Measurements from ENCODE around the gene OTOG. TPM values are rescaled to one million over a fixed set of nuclear protein-coding genes. Genes with fewer than 3 reads are reported as not detected.
"Not testable (repeated sequence)": the region's sequence is repeated elsewhere in the genome, so short reads cannot be mapped to it uniquely, and the experiment has no call there.

The OTOG gene
- total and polyA plus RNA-seq, 7 donors = under 0.01 TPM; not detected in 5

GRCh38 chr11:17613428-17613962 is 66.4 kb downstream of the OTOG start:
- no peak for DNase-seq
- intact Hi-C loops (cut with DNase I) = no loop called here
- no peak for TF ChIP-seq EP300 (IDR thresholded peaks at IDR 0.05)
- TF ChIP-seq POLR2AphosphoS5 (IDR thresholded peaks at IDR 0.05) = no peak
- no peak for TF ChIP-seq CTCF (IDR thresholded peaks at IDR 0.05)
- TF ChIP-seq POLR2A (IDR thresholded peaks at IDR 0.05) = no peak
- H3K27me3 ChIP-seq = no peaks in the 10 kb centered on the region
- no peak overlapping the region for H3K4me3 ChIP-seq
- no peaks in the 10 kb centered on the region for H3K9me3 ChIP-seq
- H3K36me3 ChIP-seq = no peaks in the 10 kb centered on the region
- no peaks in the 10 kb centered on the region for H3K4me1 ChIP-seq
- H3K27ac ChIP-seq = no peak overlapping the region
- 87 to 88% methylated on average over 5 of the region's 5 CpGs for WGBS, 2 donors

- H3K27ac ChIP-seq = no peak overlapping the region
- H3K4me1 ChIP-seq = no peaks in the 10 kb centered on the region
- no peak overlapping the region for H3K4me3 ChIP-seq
- H3K36me3 ChIP-seq = no peaks in the 10 kb centered on the region
- WGBS, 2 donors = 85 to 89% methylated on average over 5 of the region's 5 CpGs
- no peak for DNase-seq
- no peak for TF ChIP-seq POLR2A (IDR thresholded peaks at IDR 0.05)
- intact Hi-C loops (cut with DNase I) = no loop called here
- no peaks in the 10 kb centered on the region for H3K27me3 ChIP-seq
- peaks cover 0 to 2% (median under 1%) of the 10 kb centered on the region in 4 donors for H3K9me3 ChIP-seq
These were observed 66.9 kb downstream of the OTOG start for GRCh38 chr11:17613983-17614382.

GRCh38 chr11:17622711-17623110 is 75.7 kb downstream of the OTOG start:
- DNase-seq; H3K27me3 ChIP-seq; H3K4me3 ChIP-seq; H3K27ac ChIP-seq; intact Hi-C loops (cut with DNase I); H3K4me1 ChIP-seq; H3K36me3 ChIP-seq: not testable (repeated sequence)
- WGBS, 2 donors = 90 to 93% methylated on average over 4 of the region's 4 CpGs
- peaks cover 0 to 12% (median 4%) of the 10 kb centered on the region in 4 donors for H3K9me3 ChIP-seq

GRCh38 chr11:17629113-17629512 is 82.1 kb downstream of the OTOG start:
- no peaks in the 10 kb centered on the region for H3K36me3 ChIP-seq
- DNase-seq = no peak
- TF ChIP-seq POLR2A (IDR thresholded peaks at IDR 0.05) = no peak
- no peak for TF ChIP-seq CTCF (IDR thresholded peaks at IDR 0.05)
- TF ChIP-seq EP300 (IDR thresholded peaks at IDR 0.05) = no peak
- TF ChIP-seq POLR2AphosphoS5 (IDR thresholded peaks at IDR 0.05) = no peak
- intact Hi-C loops (cut with DNase I) = no loop called here
- H3K27me3 ChIP-seq = no peaks in the 10 kb centered on the region
- H3K27ac ChIP-seq = no peak overlapping the region
- H3K4me3 ChIP-seq = no peak overlapping the region
- peaks cover 0 to 3% (median 0%) of the 10 kb centered on the region in 4 donors for H3K9me3 ChIP-seq
- H3K4me1 ChIP-seq = no peaks in the 10 kb centered on the region
- 80 to 84% methylated on average over 5 of the region's 5 CpGs for WGBS, 2 donors

- Histone ChIP-seq H3K27me3 (no peaks in the 10 kb centered on the region), H3K9me3 (peaks cover 0 to 3% (median 0%) of the 10 kb centered on the region in 4 donors), H3K36me3 (no peaks in the 10 kb centered on the region), H3K4me1 (no peaks in the 10 kb centered on the region), H3K27ac (no peak overlapping the region), H3K4me3 (no peak overlapping the region)
- no peak for DNase-seq
- 77 to 86% methylated on average over 2 of the region's 2 CpGs for WGBS, 2 donors
- TF ChIP-seq CTCF (IDR thresholded peaks at IDR 0.05) (no peak), POLR2AphosphoS5 (IDR thresholded peaks at IDR 0.05) (no peak), POLR2A (IDR thresholded peaks at IDR 0.05) (no peak), EP300 (IDR thresholded peaks at IDR 0.05) (no peak)
- intact Hi-C loops (cut with DNase I) = no loop called here
These were observed 83.9 kb downstream of the OTOG start for GRCh38 chr11:17630936-17631335.

GRCh38 chr11:17631702-17632365 is 84.8 kb downstream of the OTOG start:
- H3K4me1 ChIP-seq = no peaks in the 10 kb centered on the region
- TF ChIP-seq POLR2AphosphoS5 (IDR thresholded peaks at IDR 0.05) = no peak
- no peak for TF ChIP-seq POLR2A (IDR thresholded peaks at IDR 0.05)
- TF ChIP-seq CTCF (IDR thresholded peaks at IDR 0.05) = no peak
- TF ChIP-seq EP300 (IDR thresholded peaks at IDR 0.05) = no peak
- DNase-seq = no peak
- no peak overlapping the region for H3K27ac ChIP-seq
- H3K36me3 ChIP-seq = no peaks in the 10 kb centered on the region
- 91 to 93% methylated on average over 19 of the region's 19 CpGs for WGBS, 2 donors
- H3K9me3 ChIP-seq = no peaks in the 10 kb centered on the region
- no peak overlapping the region for H3K4me3 ChIP-seq
- intact Hi-C loops (cut with DNase I) = no loop called here
- no peaks in the 10 kb centered on the region for H3K27me3 ChIP-seq
